BLaER1 treated with 17β-estradiol and CSF1 and Interleukin-3, amounts not matched to agents 10 nM and 100 nM (cell line): ENCODE data around the gene URI1.

ENCODE experiments used
- H3K27ac ChIP-seq, 11 experiments: shearing (Covaris generic); formaldehyde crosslinking; 2 replicates each; pipeline ENCODE4 v1.8.1; 2022
- H3K27me3 ChIP-seq, 11 experiments: shearing (Covaris generic); formaldehyde crosslinking; 2 replicates each; pipeline ENCODE4 v1.8.1; 2022
- H3K36me3 ChIP-seq, 11 experiments: shearing (Covaris generic); formaldehyde crosslinking; 2 replicates each; pipeline ENCODE4 v1.8.1; 2022
- H3K4me1 ChIP-seq, 10 experiments: shearing (Covaris generic); formaldehyde crosslinking; 2 replicates each; pipeline ENCODE4 v1.8.1; 2022
- H3K4me2 ChIP-seq, 11 experiments: shearing (Covaris generic); formaldehyde crosslinking; 2 replicates each; pipeline ENCODE4 v1.8.1; 2022
- H3K4me3 ChIP-seq, 10 experiments: shearing (Covaris generic); formaldehyde crosslinking; 2 replicates each; pipeline ENCODE4 v1.8.1; 2022
- H3K9ac ChIP-seq, 11 experiments: shearing (Covaris generic); formaldehyde crosslinking; 2 replicates each; pipeline ENCODE4 v1.8.1; 2022
- H3K9me3 ChIP-seq, 11 experiments: shearing (Covaris generic); formaldehyde crosslinking; replicated peaks in 1 of 11; 2 replicates each; pipeline ENCODE4 v1.8.1; 2022
- H4K20me1 ChIP-seq, 11 experiments: shearing (Covaris generic); formaldehyde crosslinking; 2 replicates each; pipeline ENCODE4 v1.8.1; 2022
- Cebpa-rat ChIP-seq, 11 experiments: shearing (Covaris generic); IDR thresholded peaks; 2 replicates each; pipeline ENCODE4 v1.8.1; 2022

Gene URI1

GRCh38 chr19:30063650-30064347 lies 121.8 kb downstream of the URI1 start:
- Histone ChIP-seq H3K4me3 (no peak overlapping the region), H3K4me1 (peaks cover 11 to 86% (median 74%) of the 10 kb centered on the region in 10 experiments; a peak in 19 of 20 replicates), H3K4me2 (peak overlapping the region; percentile 46 to 84 (median 67)), H3K9me3 (no peaks in the 10 kb centered on the region), H3K27ac (no peak overlapping the region), H3K9ac (0 out of 22 replicates have a peak overlapping the region, but pooled peaks of 1 of the 11 experiments have one; percentile 18), H3K27me3 (no peaks in the 10 kb centered on the region), H4K20me1 (peaks cover 0 to 18% (median 10%) of the 10 kb centered on the region in 11 experiments; a peak in 11 of 22 replicates), H3K36me3 (no peaks in the 10 kb centered on the region)
- no peak for TF ChIP-seq Cebpa-rat (IDR thresholded peaks at IDR 0.05)

GRCh38 chr19:30064348-30064699 lies 122.3 kb downstream of the URI1 start:
- H3K4me3 ChIP-seq: no peak overlapping the region
- H3K27ac ChIP-seq: no peak overlapping the region
- H3K27me3 ChIP-seq: no peaks in the 10 kb centered on the region
- H4K20me1 ChIP-seq: peaks cover 0 to 18% (median 10%) of the 10 kb centered on the region in 11 experiments; a peak in 11 of 22 replicates
- H3K4me1 ChIP-seq: peaks cover 11 to 81% (median 72%) of the 10 kb centered on the region in 10 experiments; a peak in 19 of 20 replicates
- 0 out of 22 replicates have a peak overlapping the region, but pooled peaks of 1 of the 11 experiments have one; percentile 18 for H3K9ac ChIP-seq
- TF ChIP-seq Cebpa-rat (IDR thresholded peaks at IDR 0.05): no peak
- H3K9me3 ChIP-seq: no peaks in the 10 kb centered on the region
- peak overlapping the region; percentile 46 to 84 (median 67) for H3K4me2 ChIP-seq
- no peaks in the 10 kb centered on the region for H3K36me3 ChIP-seq

GRCh38 chr19:30064771-30065494 lies 122.9 kb downstream of the URI1 start:
- Histone ChIP-seq H3K27ac (no peak overlapping the region), H3K4me1 (peaks cover 11 to 78% (median 69%) of the 10 kb centered on the region in 10 experiments; a peak in 19 of 20 replicates), H3K9ac (no peak overlapping the region), H3K27me3 (no peaks in the 10 kb centered on the region), H3K4me3 (no peak overlapping the region), H3K4me2 (peak overlapping the region in 10 of 11 experiments; percentile 50 to 84 (median 68); a peak in 17 of 22 replicates), H3K36me3 (no peaks in the 10 kb centered on the region), H4K20me1 (peaks cover 0 to 18% (median 10%) of the 10 kb centered on the region in 11 experiments; a peak in 11 of 22 replicates), H3K9me3 (no peaks in the 10 kb centered on the region)
- no peak for TF ChIP-seq Cebpa-rat (IDR thresholded peaks at IDR 0.05)

- Histone ChIP-seq H3K27me3 (no peaks in the 10 kb centered on the region), H3K36me3 (no peaks in the 10 kb centered on the region), H3K9me3 (no peaks in the 10 kb centered on the region), H3K4me3 (no peak overlapping the region), H3K9ac (no peak overlapping the region), H4K20me1 (peaks cover 0 to 18% (median 10%) of the 10 kb centered on the region in 11 experiments; a peak in 11 of 22 replicates), H3K4me2 (peak overlapping the region in 9 of 11 experiments; percentile 54 to 87 (median 78); a peak in 18 of 22 replicates), H3K27ac (no peak overlapping the region), H3K4me1 (peaks cover 11 to 75% (median 64%) of the 10 kb centered on the region in 10 experiments; a peak in 19 of 20 replicates)
- no peak for TF ChIP-seq Cebpa-rat (IDR thresholded peaks at IDR 0.05)
These were observed 123.9 kb downstream of the URI1 start for GRCh38 chr19:30065680-30066606.
